OCI-LY1 (cell line): Measurements from ENCODE around the gene LMNA.
"Not testable (repeated sequence)": the region's sequence is repeated elsewhere in the genome, so short reads cannot be mapped to it uniquely, and the experiment has no call there.

ENCODE experiments used
- EZH2 ChIP-seq: fragments of 200-600 bp; sonication (generic), shearing (Covaris generic); IDR thresholded peaks from 2 replicates; pipeline ENCODE4 v1.8.0; 2017; ENCODE audit warnings: borderline replicate concordance, mixed run types, mild to moderate bottlenecking, antibody characterized with exemption, low read length, moderate library complexity, mixed read lengths
- TF ChIP-seq, protein P1 (sequence below): fragments of 200-600 bp; sonication (generic), shearing (Covaris generic); IDR thresholded peaks from 2 replicates; pipeline ENCODE4 v1.5.1; 2017; ENCODE audit warnings: mild to moderate bottlenecking, antibody characterized with exemption, low read length, moderate library complexity, mixed read lengths

DNA sequence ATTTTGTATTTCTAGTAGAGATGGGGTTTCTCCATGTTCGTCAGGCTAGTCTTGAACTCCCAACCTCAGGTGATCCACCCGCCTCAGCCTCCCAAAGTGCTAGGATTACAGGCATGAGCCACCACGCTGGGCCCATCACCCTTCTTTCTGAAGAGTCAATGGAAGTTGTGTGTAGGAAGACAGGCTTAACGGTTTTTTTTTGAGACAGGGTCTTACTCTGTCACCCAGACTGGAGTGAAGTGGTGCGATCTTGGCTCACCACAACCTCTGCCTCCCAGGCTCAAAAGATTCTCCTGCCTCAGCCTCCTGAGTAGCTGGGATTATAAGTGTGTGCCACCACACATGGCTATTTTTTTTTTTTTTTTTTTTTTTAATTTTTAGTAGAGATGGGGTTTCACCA is 2.2 kb downstream of the LMNA start:
- TF ChIP-seq, protein P1, sequence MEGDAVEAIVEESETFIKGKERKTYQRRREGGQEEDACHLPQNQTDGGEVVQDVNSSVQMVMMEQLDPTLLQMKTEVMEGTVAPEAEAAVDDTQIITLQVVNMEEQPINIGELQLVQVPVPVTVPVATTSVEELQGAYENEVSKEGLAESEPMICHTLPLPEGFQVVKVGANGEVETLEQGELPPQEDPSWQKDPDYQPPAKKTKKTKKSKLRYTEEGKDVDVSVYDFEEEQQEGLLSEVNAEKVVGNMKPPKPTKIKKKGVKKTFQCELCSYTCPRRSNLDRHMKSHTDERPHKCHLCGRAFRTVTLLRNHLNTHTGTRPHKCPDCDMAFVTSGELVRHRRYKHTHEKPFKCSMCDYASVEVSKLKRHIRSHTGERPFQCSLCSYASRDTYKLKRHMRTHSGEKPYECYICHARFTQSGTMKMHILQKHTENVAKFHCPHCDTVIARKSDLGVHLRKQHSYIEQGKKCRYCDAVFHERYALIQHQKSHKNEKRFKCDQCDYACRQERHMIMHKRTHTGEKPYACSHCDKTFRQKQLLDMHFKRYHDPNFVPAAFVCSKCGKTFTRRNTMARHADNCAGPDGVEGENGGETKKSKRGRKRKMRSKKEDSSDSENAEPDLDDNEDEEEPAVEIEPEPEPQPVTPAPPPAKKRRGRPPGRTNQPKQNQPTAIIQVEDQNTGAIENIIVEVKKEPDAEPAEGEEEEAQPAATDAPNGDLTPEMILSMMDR, result not testable (repeated sequence)
- TF ChIP-seq EZH2, result not testable (repeated sequence)
